Natural killer cell (primary cell): ENCODE data around the gene PRR12. TPM values are rescaled to one million over a fixed set of nuclear protein-coding genes. Genes with fewer than 3 reads are reported as not detected.

ENCODE experiments used
- ATAC-seq, 3 donors: fragments of 150-1000 bp in 2 of 3; fragments of 200-7000 bp in 1 of 3; cut with Tn5 transposase; 1 replicate in 1 of 3; 2 replicates in 2 of 3; pipeline ENCODE4 v1.10.0; 2021; ENCODE audit warnings: mild to moderate bottlenecking in 2 of 3, moderate library complexity in 2 of 3
- DNase-seq, 2 donors: peaks; one replicate each; pipeline versions ENCODE4 v3.0.0 to v3.0.0-alpha.2; 2013 to 2021; ENCODE audit warnings: mixed read lengths in 1 of 2
- H3K27ac ChIP-seq: one replicate; pipeline ENCODE4 v1.5.1; 2013; ENCODE audit warnings: mild to moderate bottlenecking, low read length
- H3K27me3 ChIP-seq: one replicate; pipeline ENCODE4 v1.6.1; 2013; ENCODE audit warnings: low read length; ENCODE audit not compliant: control insufficient read depth, insufficient read depth
- H3K36me3 ChIP-seq: one replicate; pipeline ENCODE4 v1.6.1; 2013; ENCODE audit warnings: low read length; ENCODE audit not compliant: control insufficient read depth, insufficient read depth
- H3K4me1 ChIP-seq: one replicate; pipeline ENCODE4 v1.6.1; 2013; ENCODE audit warnings: low read length; ENCODE audit not compliant: control insufficient read depth, insufficient read depth
- H3K4me3 ChIP-seq: one replicate; pipeline ENCODE4 v1.5.1; 2013; ENCODE audit warnings: low read length
- H3K9me3 ChIP-seq: one replicate; pipeline ENCODE4 v1.6.1; 2013; ENCODE audit warnings: low read length; ENCODE audit not compliant: control insufficient read depth, insufficient read depth
- H3K27ac Mint-ChIP-seq, 2 donors: one replicate each; pipeline ENCODE4 v1.8.0; 2022; ENCODE audit warnings: mild to moderate bottlenecking in 2 of 2, mixed read lengths in 2 of 2, moderate library complexity in 1 of 2
- H3K27me3 Mint-ChIP-seq, 2 donors: one replicate each; pipeline ENCODE4 v1.8.0; 2022; ENCODE audit warnings: low read depth in 2 of 2, mixed read lengths in 2 of 2
- H3K36me3 Mint-ChIP-seq: one replicate; pipeline ENCODE4 v1.8.0; 2022; ENCODE audit warnings: mixed read lengths
- H3K4me1 Mint-ChIP-seq, 2 donors: one replicate each; pipeline ENCODE4 v1.8.0; 2022; ENCODE audit warnings: mixed read lengths in 2 of 2
- H3K4me3 Mint-ChIP-seq: one replicate; pipeline ENCODE4 v1.8.0; 2022; ENCODE audit warnings: mild to moderate bottlenecking, moderate library complexity, mixed read lengths
- H3K9me3 Mint-ChIP-seq, 2 donors: one replicate each; pipeline ENCODE4 v1.8.0; 2022; ENCODE audit warnings: mixed read lengths in 2 of 2
- WGBS: methylation state at CpG from one replicate; pipeline ENCODE4 v1.1.7; 2013; ENCODE audit warnings: missing lambda C conversion rate; ENCODE audit not compliant: insufficient coverage; 5-methylcytosine and 5-hydroxymethylcytosine counted together
- intact Hi-C: fragments of 100-400 bp; cut with micrococcal nuclease; formaldehyde crosslinking; loops from one replicate; pipeline ENCODE4 v1.14.2; 2022
- total RNA-seq, 4 donors: library from RNA; stranded (reverse); fragments of 120-200 nt in 1 of 4; gene quantifications; one replicate each; pipeline versions ENCODE4 v1.2.3 to v1.2.4, GENCODE V29; 2013 to 2022
- TF ChIP-seq, protein P1 (sequence below): fragments of 200-600 bp; IDR thresholded peaks from one replicate; pipeline ENCODE4 v1.8.0; 2022; ENCODE audit warnings: antibody characterized with exemption

Gene PRR12
- total RNA-seq, 3 donors from 2014 or later (not counting 1 experiment from before 2014, with no cell fraction given) = 51.1 to 62.1 (median 56.0) TPM

DNA sequence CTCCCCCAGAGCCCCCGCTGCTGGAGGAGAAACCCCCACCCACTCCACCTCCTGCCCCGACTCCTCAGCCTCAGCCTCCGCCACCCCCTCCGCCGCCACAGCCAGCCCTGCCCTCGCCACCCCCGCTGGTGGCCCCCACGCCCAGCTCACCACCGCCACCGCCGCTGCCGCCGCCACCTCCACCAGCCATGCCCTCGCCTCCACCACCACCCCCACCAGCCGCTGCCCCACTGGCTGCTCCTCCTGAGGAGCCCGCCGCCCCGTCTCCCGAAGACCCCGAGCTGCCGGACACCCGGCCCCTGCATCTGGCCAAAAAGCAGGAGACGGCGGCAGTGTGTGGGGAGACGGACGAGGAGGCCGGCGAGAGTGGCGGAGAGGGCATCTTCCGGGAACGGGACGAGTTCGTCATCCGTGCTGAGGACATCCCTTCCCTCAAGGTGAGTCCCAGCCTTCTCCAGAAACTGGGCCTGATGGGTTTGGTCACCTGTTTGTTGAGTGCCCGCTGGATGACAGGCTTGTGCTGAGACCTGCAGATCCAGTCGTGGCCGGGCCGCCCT is 10.6 kb downstream of the PRR12 start:
- Histone ChIP-seq H3K4me1 (no peaks in the 10 kb centered on the region), H3K27me3 (no peaks in the 10 kb centered on the region), H3K9me3 (no peaks in the 10 kb centered on the region), H3K4me3 (no peak overlapping the region), H3K36me3 (peaks cover 43% of the 10 kb centered on the region), H3K27ac (no peak overlapping the region)
- intact Hi-C loops = no loop called here
- no peaks in the 10 kb centered on the region for H3K27me3 Mint-ChIP-seq
- H3K4me1 Mint-ChIP-seq = peaks cover 5 to 13% of the 10 kb centered on the region in 2 donors
- ATAC-seq (no peak), DNase-seq (no peak)
- TF ChIP-seq, protein P1, sequence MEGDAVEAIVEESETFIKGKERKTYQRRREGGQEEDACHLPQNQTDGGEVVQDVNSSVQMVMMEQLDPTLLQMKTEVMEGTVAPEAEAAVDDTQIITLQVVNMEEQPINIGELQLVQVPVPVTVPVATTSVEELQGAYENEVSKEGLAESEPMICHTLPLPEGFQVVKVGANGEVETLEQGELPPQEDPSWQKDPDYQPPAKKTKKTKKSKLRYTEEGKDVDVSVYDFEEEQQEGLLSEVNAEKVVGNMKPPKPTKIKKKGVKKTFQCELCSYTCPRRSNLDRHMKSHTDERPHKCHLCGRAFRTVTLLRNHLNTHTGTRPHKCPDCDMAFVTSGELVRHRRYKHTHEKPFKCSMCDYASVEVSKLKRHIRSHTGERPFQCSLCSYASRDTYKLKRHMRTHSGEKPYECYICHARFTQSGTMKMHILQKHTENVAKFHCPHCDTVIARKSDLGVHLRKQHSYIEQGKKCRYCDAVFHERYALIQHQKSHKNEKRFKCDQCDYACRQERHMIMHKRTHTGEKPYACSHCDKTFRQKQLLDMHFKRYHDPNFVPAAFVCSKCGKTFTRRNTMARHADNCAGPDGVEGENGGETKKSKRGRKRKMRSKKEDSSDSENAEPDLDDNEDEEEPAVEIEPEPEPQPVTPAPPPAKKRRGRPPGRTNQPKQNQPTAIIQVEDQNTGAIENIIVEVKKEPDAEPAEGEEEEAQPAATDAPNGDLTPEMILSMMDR = no peak
- H3K9me3 Mint-ChIP-seq = no peaks in the 10 kb centered on the region
- H3K4me3 Mint-ChIP-seq = no peak overlapping the region
- 92% methylated on average over 33 of the region's 38 CpGs for WGBS
- no peaks in the 10 kb centered on the region for H3K36me3 Mint-ChIP-seq
- H3K27ac Mint-ChIP-seq = no peak overlapping the region

DNA sequence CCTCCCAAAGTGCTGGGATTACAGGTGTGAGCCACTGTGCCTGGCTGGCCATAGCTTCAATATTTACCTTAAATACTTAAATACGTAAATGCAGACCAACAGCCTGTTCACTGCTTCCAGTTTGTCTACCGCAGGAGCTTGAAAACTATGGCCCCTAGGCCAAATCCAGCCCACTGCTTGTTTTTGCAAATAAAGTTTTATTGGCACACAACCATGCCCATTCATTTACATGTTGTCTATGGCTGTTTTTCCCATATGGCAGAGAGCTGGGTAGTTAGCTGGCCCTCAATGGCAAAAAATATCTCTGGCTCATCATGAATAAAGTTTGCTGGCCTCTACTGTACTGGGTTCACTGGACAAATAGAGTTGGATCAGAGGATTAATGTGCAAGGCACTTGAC is 11.8 kb downstream of the PRR12 start:
- H3K4me3 ChIP-seq = no peak overlapping the region
- no peak overlapping the region for H3K27ac ChIP-seq
- TF ChIP-seq, protein P1 = no peak
- Mint-ChIP-seq H3K4me1 (peaks cover 5 to 13% of the 10 kb centered on the region in 2 donors), H3K9me3 (no peaks in the 10 kb centered on the region), H3K4me3 (no peak overlapping the region), H3K27ac (no peak overlapping the region), H3K36me3 (no peaks in the 10 kb centered on the region), H3K27me3 (no peaks in the 10 kb centered on the region)
- intact Hi-C loops = no loop called here
- DNase-seq (no peak), ATAC-seq (no peak)
- 95% methylated on average over 2 of the region's 2 CpGs for WGBS
- H3K4me1 ChIP-seq = no peaks in the 10 kb centered on the region
- no peaks in the 10 kb centered on the region for H3K27me3 ChIP-seq
- H3K36me3 ChIP-seq = peaks cover 45% of the 10 kb centered on the region
- H3K9me3 ChIP-seq = no peaks in the 10 kb centered on the region

DNA sequence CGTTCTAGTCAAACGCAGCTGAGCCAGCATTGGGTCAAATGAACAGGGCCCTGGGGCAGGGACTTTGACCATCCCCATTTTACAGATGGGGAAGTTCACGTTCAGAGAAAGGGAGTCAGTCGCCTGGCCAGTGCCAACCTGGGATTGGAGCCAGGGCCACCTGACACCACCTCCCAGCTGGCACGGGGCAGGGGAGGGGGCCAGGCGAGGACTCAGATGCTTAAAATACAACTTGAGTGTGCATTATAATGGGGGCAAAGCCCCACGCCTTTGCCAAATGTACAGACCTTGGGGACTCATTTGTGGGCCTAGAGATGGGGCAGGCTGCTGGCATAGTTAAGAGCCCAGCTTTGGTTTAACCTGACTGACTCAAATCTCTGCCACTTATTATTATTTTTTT is 14.6 kb downstream of the PRR12 start:
- DNase-seq (no peak), ATAC-seq (no peak)
- no peak overlapping the region for H3K4me3 ChIP-seq
- H3K9me3 Mint-ChIP-seq = no peaks in the 10 kb centered on the region
- no peaks in the 10 kb centered on the region for H3K36me3 Mint-ChIP-seq
- H3K27me3 Mint-ChIP-seq = no peaks in the 10 kb centered on the region
- H3K4me1 ChIP-seq = no peaks in the 10 kb centered on the region
- intact Hi-C loops = no loop called here
- WGBS = 90% methylated on average over 7 of the region's 7 CpGs
- H3K36me3 ChIP-seq = peaks cover 44% of the 10 kb centered on the region
- no peak overlapping the region for H3K27ac ChIP-seq
- H3K4me1 Mint-ChIP-seq = peaks cover 0 to 7% of the 10 kb centered on the region in 2 donors
- H3K9me3 ChIP-seq = no peaks in the 10 kb centered on the region
- no peak overlapping the region for H3K4me3 Mint-ChIP-seq
- H3K27ac Mint-ChIP-seq = no peak overlapping the region
- TF ChIP-seq, protein P1 = no peak
- no peaks in the 10 kb centered on the region for H3K27me3 ChIP-seq

DNA sequence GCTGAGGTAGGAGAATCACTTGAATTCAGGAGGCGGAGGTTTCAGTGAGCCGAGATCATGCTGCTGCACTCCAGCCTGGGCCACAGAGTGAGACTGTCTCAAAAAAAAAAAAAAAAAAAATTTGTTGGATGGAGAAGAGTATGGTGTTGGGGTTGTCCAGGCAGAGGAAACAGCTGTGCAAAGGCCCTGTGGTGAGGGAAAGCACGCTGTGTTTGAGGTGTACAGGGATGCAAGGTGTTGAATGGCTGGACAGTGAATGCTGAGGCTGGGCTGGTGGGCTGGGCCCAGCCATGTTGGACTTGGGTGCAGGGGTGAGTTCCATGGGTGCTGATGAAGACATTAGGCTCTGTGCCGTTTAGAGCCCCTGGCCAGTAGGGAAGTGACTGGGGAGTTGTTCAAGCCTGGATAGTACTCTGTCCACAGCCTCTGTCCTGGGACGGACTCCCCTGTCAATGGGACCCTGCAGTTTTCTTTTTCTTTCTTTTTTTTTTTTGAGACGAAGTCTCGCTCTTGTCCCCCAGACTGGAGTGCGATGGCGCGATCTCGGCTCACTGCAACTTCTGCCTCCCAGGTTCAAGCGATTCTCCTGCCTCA is 18.6 kb downstream of the PRR12 start:
- intact Hi-C loops = no loop called here
- peaks cover 13 to 21% of the 10 kb centered on the region in 2 donors for H3K4me1 Mint-ChIP-seq
- peaks cover 22% of the 10 kb centered on the region for H3K4me1 ChIP-seq
- H3K36me3 Mint-ChIP-seq = no peaks in the 10 kb centered on the region
- no peak overlapping the region for H3K27ac Mint-ChIP-seq
- H3K36me3 ChIP-seq = peaks cover 36% of the 10 kb centered on the region
- ATAC-seq (no peak), DNase-seq (no peak)
- no peaks in the 10 kb centered on the region for H3K9me3 ChIP-seq
- H3K4me3 Mint-ChIP-seq = no peak overlapping the region
- no peak overlapping the region for H3K27ac ChIP-seq
- TF ChIP-seq, protein P1 = no peak
- no peaks in the 10 kb centered on the region for H3K9me3 Mint-ChIP-seq
- no peaks in the 10 kb centered on the region for H3K27me3 Mint-ChIP-seq
- H3K4me3 ChIP-seq = no peak overlapping the region
- WGBS = 94% methylated on average over 11 of the region's 12 CpGs
- H3K27me3 ChIP-seq = no peaks in the 10 kb centered on the region
